Transverse colon (tissue), 4 donors: ENCODE results near the gene ELN. TPM values are rescaled to one million over a fixed set of nuclear protein-coding genes. Genes with fewer than 3 reads are reported as not detected.
"Not testable (repeated sequence)": the region's sequence is repeated elsewhere in the genome, so short reads cannot be mapped to it uniquely, and the experiment has no call there.

ENCODE experiments used
- DNase-seq: peaks from one replicate; pipeline ENCODE4 v3.0.0-alpha.2; 2019
- H3K27ac ChIP-seq, 4 donors: fragments of 200-600 bp; sonication (generic); 2 replicates each; pipeline ENCODE4 v1.5.1; 2016 to 2018; ENCODE audit warnings: inconsistent platforms in 4 of 4
- H3K27me3 ChIP-seq: fragments of 200-600 bp; sonication (generic); 2 replicates; pipeline ENCODE4 v1.5.1; 2017; ENCODE audit warnings: inconsistent platforms
- H3K36me3 ChIP-seq, 4 donors: fragments of 200-600 bp; sonication (generic); 2 replicates each; pipeline ENCODE4 v1.5.1; 2017 to 2019; ENCODE audit warnings: inconsistent platforms in 4 of 4
- H3K4me1 ChIP-seq, 4 donors: fragments of 200-600 bp; sonication (generic); 2 replicates each; pipeline ENCODE4 v1.5.1; 2017 to 2020; ENCODE audit warnings: inconsistent platforms in 4 of 4
- H3K4me3 ChIP-seq, 4 donors: fragments of 200-600 bp; sonication (generic); 1 replicate in 1 of 4; 2 replicates in 3 of 4; pipeline versions ENCODE4 v1.5.1 to v1.6.1; 2017 to 2019; ENCODE audit warnings: inconsistent platforms in 4 of 4
- H3K9me3 ChIP-seq, 2 donors: fragments of 200-600 bp; sonication (generic); 2 replicates each; pipeline ENCODE4 v1.5.1; 2017 to 2019; ENCODE audit warnings: inconsistent platforms in 2 of 2
- EP300 ChIP-seq: sonication (generic); formaldehyde crosslinking; IDR thresholded peaks from one replicate; pipeline ENCODE4 v1.6.1; 2017; ENCODE audit warnings: antibody characterized with exemption, low read depth
- POLR2A ChIP-seq: fragments of 450-650 bp; IDR thresholded peaks from one replicate; pipeline ENCODE4 v1.6.1; 2016; ENCODE audit warnings: antibody characterized with exemption, mild to moderate bottlenecking, moderate library complexity
- POLR2AphosphoS5 ChIP-seq, 3 donors: sonication (generic); formaldehyde crosslinking; IDR thresholded peaks; one replicate each; pipeline ENCODE4 v1.6.1; 2016; ENCODE audit warnings: antibody characterized with exemption in 3 of 3
- WGBS, 2 donors: methylation state at CpG; one replicate each; pipeline ENCODE4 v1.1.5; 2018; ENCODE audit warnings: low coverage in 1 of 2; 5-methylcytosine and 5-hydroxymethylcytosine counted together
- in situ Hi-C, 4 donors: fragments of 200-750 bp; cut with MboI; loops; one replicate each; pipeline versions ENCODE4 v1.15.0 to v1.15.1; 2017; ENCODE audit warnings: low sequenced_read_pairs in 3 of 4, low pct_ligation_motif_present in 1 of 4, low pct_unique_long_range_greater_than_20kb in 1 of 4
- intact Hi-C: fragments of 100-400 bp; cut with DNase I; formaldehyde crosslinking; loops from one replicate; pipeline ENCODE4 v1.15.1; 2023; ENCODE audit warnings: low total_unique reads
- total RNA-seq, 4 donors: library from RNA; depleted of rRNA; stranded (reverse); fragments of >200 nt; gene quantifications; one replicate each; pipeline ENCODE4 v1.1.0, GENCODE V29; 2016
- TF ChIP-seq, protein P1 (sequence below), 5 experiments: fragments of 200-600 bp in 3 of 5; fragments of 450-650 bp in 2 of 5; sonication (generic) in 3 of 5; IDR thresholded peaks; 1 replicate in 2 of 5; 2 replicates in 3 of 5; pipeline ENCODE4 v1.5.1; 2016 to 2017; ENCODE audit warnings: antibody characterized with exemption in 5 of 5, inconsistent platforms in 3 of 5, mild to moderate bottlenecking in 2 of 5, moderate library complexity in 1 of 5

The ELN gene
- total RNA-seq, 4 donors from 2014 or later = 8.4 to 147 (median 25.8) TPM

DNA sequence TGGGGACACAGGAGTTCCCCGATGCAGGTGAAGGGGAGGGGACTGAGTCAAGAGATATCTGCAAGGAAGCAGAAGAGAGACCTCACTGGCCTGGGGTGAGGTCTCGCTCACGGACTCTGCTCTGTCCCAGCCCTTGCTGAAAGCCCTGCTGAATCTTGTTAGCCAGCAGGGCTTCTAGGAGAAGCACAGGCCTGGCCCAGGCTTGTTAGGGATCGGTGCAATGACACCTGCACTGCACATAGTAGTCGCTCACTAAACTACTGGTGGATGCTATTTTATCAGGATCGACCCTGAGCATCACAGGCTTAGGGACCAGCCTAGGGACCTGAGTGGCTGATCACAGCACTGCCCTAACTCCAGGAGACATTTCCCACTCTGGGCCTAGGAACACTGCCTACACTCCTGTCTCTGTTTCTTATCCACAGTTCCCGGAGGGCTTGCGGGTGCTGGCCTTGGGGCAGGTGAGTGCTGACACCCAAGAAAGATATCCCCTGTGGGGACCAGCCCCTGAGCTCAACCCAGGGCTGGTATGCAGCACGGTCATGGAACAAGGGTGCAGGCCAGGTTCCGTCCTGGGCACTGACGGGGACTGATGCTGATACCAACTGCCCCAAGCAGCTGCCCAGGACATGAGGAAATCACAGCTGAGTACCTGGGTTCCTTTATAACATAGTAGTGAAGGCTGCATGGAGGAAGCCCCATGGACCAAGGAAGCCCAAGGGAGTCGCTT, 13.0 kb downstream of the ELN start:
- TF ChIP-seq POLR2AphosphoS5 (IDR thresholded peaks at IDR 0.05) = no peak
- TF ChIP-seq EP300 = no peak
- TF ChIP-seq, protein P1, sequence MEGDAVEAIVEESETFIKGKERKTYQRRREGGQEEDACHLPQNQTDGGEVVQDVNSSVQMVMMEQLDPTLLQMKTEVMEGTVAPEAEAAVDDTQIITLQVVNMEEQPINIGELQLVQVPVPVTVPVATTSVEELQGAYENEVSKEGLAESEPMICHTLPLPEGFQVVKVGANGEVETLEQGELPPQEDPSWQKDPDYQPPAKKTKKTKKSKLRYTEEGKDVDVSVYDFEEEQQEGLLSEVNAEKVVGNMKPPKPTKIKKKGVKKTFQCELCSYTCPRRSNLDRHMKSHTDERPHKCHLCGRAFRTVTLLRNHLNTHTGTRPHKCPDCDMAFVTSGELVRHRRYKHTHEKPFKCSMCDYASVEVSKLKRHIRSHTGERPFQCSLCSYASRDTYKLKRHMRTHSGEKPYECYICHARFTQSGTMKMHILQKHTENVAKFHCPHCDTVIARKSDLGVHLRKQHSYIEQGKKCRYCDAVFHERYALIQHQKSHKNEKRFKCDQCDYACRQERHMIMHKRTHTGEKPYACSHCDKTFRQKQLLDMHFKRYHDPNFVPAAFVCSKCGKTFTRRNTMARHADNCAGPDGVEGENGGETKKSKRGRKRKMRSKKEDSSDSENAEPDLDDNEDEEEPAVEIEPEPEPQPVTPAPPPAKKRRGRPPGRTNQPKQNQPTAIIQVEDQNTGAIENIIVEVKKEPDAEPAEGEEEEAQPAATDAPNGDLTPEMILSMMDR (IDR thresholded peaks at IDR 0.05) = no peak
- no peak for TF ChIP-seq POLR2A
- Histone ChIP-seq H3K9me3 (no peaks in the 10 kb centered on the region), H3K4me3 (no peak overlapping the region), H3K27ac (no peak overlapping the region), H3K36me3 (no peaks in the 10 kb centered on the region), H3K27me3 (no peaks in the 10 kb centered on the region), H3K4me1 (peaks cover 12 to 25% (median 13%) of the 10 kb centered on the region in 4 donors)
- intact Hi-C loops = no loop called here
- in situ Hi-C loops = no loop called here
- 80 to 93% methylated on average over 1 to 11 of the region's 12 CpGs for WGBS, 2 donors
- DNase-seq = no peak

DNA sequence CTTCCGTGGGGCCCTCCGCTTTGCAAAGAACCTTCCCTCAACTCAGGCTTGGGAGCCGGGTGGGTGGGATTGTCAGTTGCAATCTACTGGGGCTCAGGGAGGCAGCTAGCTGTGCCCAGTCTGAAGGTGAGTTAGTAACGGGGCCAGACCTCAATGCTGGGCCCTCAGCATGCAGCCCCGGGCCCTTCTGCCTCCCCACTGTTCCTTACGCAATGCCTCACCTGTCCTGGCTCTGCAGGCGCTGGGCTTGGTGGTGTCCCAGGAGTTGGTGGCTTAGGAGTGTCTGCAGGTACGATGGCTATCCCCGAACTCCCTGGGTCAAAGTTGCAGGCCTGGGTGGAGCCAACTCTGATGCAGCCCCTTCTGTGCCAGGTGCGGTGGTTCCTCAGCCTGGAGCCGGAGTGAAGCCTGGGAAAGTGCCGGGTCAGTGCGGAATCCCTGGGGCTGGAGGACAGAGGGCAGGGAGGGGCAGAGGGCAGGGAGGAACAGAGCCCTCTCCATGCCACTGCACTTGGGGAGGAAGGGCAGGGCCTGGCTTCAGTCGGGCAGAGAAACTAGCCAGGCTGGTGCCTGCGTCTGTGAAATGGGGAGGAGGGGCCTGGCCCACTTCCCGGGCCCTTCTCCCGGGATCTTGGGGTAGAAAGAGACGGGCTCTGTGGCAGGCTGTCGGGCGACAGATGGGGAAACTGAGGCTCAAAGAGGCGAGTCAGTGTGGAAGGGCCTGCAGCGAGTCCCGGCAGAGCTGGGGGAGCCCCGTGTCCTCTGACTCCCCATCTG, 15.0 kb downstream of the ELN start:
- peak overlapping the region; percentile 31 to 67 (median 48) for H3K27ac ChIP-seq
- H3K4me3 ChIP-seq = no peak overlapping the region
- TF ChIP-seq POLR2AphosphoS5 (IDR thresholded peaks at IDR 0.05) = no peak
- TF ChIP-seq, protein P1 (IDR thresholded peaks at IDR 0.05) = no peak
- 67% methylated on average over 24 of the region's 24 CpGs; no CpG with 5 or more reads in 1 of the 2 donors for WGBS, 2 donors
- no peaks in the 10 kb centered on the region for H3K27me3 ChIP-seq
- DNase-seq = no peak
- in situ Hi-C loops = no loop called here
- H3K36me3 ChIP-seq = no peaks in the 10 kb centered on the region
- intact Hi-C loops = no loop called here
- H3K9me3 ChIP-seq = no peaks in the 10 kb centered on the region
- H3K4me1 ChIP-seq = peaks cover 12 to 21% (median 13%) of the 10 kb centered on the region in 4 donors

DNA sequence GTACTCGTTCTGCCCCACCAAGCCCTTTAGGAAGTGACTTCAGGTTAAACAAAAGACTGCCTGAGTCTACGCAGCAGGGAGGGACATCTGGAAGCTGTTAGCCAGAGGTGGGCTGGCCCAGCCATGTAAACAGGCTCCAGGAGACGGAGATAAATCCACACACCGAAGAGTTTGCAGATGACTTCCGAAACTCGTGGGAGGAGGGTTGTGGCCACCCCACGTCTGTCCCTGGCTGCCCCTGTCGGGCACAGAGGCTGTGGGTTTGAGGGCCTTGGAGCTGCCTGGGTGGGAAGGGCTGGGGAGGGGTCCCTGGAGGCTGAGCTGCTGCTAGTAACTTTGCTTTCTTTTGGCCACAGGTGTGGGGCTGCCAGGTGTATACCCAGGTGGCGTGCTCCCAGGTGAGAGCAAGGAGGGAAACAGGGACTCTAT, 15.6 kb downstream of the ELN start:
- intact Hi-C loops (no loop called here), in situ Hi-C loops (no loop called here)
- no peak for DNase-seq
- Histone ChIP-seq H3K27ac (peak overlapping the region; percentile 31 to 67 (median 48)), H3K4me1 (peaks cover 12 to 17% (median 13%) of the 10 kb centered on the region in 4 donors), H3K36me3 (no peaks in the 10 kb centered on the region), H3K9me3 (no peaks in the 10 kb centered on the region), H3K4me3 (no peak overlapping the region), H3K27me3 (no peaks in the 10 kb centered on the region)
- 48 to 83% methylated on average over 1 to 9 of the region's 9 CpGs for WGBS, 2 donors
- peak; percentile 36 to 87 (median 37) for TF ChIP-seq POLR2AphosphoS5 (IDR thresholded peaks at IDR 0.05)
- TF ChIP-seq POLR2A = no peak
- peak; percentile 28 for TF ChIP-seq EP300

DNA sequence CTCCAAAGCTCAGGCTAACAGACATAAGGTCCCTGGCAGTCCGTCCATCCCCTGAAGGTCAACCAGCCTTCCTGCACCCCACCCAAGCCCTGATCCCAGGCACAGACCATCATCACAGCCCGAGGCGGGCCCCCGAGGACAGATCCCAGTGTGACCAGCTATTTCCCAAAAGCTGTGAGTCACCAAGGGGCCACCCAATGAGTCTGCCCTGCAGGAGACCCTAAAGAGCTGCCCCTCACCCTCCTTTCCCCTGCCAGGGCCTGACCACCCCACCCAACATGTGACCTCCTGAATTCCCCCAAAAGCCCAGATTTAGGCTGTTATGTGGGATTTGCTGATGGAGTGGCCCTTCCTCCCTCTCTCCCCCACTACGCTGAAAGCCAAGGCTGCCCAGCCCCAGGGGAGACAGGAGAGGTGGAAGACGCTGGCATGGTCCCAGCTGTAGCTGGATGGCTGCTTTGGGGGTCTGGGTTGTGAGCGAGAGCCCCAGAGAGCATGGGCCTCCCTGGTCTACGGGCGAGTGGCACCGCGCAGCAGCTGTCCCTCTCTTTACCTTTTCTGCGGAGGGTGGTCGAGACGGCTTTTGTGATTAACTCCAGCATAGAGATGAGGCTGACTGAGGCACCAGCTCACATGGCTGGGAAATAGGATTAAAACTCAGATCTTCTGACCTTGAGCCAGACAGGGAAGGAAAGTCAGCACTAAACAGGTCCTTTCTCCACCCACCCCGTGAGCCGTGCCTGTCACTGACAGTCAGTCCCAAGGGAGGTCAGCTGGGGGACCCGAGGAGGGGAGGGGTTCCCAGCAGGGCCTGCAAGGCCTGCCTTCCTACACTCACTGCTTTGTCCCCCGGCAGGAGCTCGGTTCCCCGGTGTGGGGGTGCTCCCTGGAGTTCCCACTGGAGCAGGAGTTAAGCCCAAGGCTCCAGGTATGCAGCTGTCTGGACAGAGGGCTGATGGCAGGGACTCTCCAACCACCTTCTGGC, 16.7 kb downstream of the ELN start:
- TF ChIP-seq EP300 = no peak
- no peak for TF ChIP-seq POLR2A
- TF ChIP-seq, protein P1 (IDR thresholded peaks at IDR 0.05) = no peak
- TF ChIP-seq POLR2AphosphoS5 (IDR thresholded peaks at IDR 0.05) = no peak
- DNase-seq = no peak
- no peak overlapping the region for H3K4me3 ChIP-seq
- intact Hi-C loops = loop anchor here (1.0 kb wide), 1 partner anchor 46 kb away; no protein-coding TSS in a partner anchor
- H3K9me3 ChIP-seq = no peaks in the 10 kb centered on the region
- H3K36me3 ChIP-seq = no peaks in the 10 kb centered on the region
- in situ Hi-C loops = no loop called here
- WGBS, 2 donors = 78% methylated on average over 20 of the region's 20 CpGs; no CpG with 5 or more reads in 1 of the 2 donors
- H3K27me3 ChIP-seq = no peaks in the 10 kb centered on the region
- H3K4me1 ChIP-seq = peaks cover 12 to 17% (median 13%) of the 10 kb centered on the region in 4 donors
- peak overlapping the region in 1 of 4 donors; percentile 67 for H3K27ac ChIP-seq

DNA sequence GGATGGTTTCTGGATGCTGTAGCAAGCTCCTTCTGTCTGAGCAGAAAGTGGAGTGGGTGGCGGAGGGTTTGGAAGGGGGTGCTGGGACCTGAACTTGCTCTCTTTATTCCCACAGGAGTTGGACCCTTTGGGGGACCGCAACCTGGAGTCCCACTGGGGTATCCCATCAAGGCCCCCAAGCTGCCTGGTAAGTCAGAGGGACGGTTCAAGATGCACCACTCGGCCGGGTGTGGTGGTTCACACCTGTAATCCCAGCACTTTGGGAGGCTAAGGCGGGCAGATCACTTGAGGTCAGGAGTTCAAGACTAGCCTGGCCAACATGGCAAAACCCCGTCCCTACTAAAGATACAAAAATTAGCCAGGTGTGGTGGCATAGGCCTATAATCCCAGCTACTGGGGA, 18.6 kb downstream of the ELN start:
- DNase-seq, in situ Hi-C loops: not testable (repeated sequence)

More for the DNA sequence above, 18.6 kb downstream of the ELN start:
- H3K27me3 ChIP-seq, H3K4me3 ChIP-seq, H3K36me3 ChIP-seq, H3K27ac ChIP-seq, H3K9me3 ChIP-seq, intact Hi-C loops: not testable (repeated sequence)
- H3K4me1 ChIP-seq = peaks cover 12 to 17% (median 13%) of the 10 kb centered on the region in 4 donors
- 78 to 87% methylated on average over 3 to 7 of the region's 7 CpGs for WGBS, 2 donors
